Measurements from ENCODE around the gene SEMA3G.

Gene SEMA3G

DNA sequence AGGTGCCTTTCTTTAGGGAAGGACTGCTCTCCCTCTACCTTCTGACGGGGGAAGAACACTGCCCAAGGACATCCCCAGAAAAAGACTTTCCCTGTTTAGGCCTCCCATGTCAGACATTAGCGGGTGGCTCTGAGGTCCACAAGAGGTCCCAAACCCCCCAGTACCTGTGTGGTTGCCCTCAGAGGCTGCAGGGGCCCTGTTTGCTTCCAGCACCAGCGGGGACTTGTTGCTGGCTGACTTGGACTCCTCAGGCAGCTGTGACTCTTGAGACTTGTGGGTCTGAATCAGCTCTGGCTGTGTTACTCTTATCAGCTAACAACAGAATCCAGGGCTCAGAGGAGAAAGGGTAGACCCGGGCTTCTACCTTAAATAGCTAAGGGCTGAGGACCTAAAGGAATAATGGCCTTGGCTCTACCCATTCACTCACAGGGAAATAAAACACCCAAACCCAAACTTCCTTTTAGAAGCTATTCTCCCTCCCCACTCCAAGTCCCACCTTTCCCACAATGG, 39.2 kb downstream of the SEMA3G start:
- H3K27ac ChIP-seq (ENCODE audit: low read length), result no peak overlapping the region
- H3K9me3 ChIP-seq (ENCODE audit: insufficient read depth, low read length, severe bottlenecking), result no peaks in the 10 kb centered on the region
- DNase-seq, result no peak
- H3K9ac ChIP-seq (ENCODE audit: low read depth, low read length), result no peak overlapping the region
- H3K4me2 ChIP-seq (ENCODE audit: insufficient read depth, low read length), result no peak overlapping the region
- H3K4me1 ChIP-seq (ENCODE audit: insufficient read depth, low read length), result peaks cover 29% of the 10 kb centered on the region
- H3K27me3 ChIP-seq (ENCODE audit: insufficient read depth, low read length, poor library complexity), result no peaks in the 10 kb centered on the region
- peaks cover 46% of the 10 kb centered on the region for H4K20me1 ChIP-seq (ENCODE audit: insufficient read depth, low read length)
- H2AFZ ChIP-seq (ENCODE audit: low read depth, low read length), result no peak overlapping the region
- no peak for TF ChIP-seq EZH2 (IDR thresholded peaks at IDR 0.05; ENCODE audit: borderline replicate concordance, low read depth, low read length, severe bottlenecking)
- TF ChIP-seq, protein P1, sequence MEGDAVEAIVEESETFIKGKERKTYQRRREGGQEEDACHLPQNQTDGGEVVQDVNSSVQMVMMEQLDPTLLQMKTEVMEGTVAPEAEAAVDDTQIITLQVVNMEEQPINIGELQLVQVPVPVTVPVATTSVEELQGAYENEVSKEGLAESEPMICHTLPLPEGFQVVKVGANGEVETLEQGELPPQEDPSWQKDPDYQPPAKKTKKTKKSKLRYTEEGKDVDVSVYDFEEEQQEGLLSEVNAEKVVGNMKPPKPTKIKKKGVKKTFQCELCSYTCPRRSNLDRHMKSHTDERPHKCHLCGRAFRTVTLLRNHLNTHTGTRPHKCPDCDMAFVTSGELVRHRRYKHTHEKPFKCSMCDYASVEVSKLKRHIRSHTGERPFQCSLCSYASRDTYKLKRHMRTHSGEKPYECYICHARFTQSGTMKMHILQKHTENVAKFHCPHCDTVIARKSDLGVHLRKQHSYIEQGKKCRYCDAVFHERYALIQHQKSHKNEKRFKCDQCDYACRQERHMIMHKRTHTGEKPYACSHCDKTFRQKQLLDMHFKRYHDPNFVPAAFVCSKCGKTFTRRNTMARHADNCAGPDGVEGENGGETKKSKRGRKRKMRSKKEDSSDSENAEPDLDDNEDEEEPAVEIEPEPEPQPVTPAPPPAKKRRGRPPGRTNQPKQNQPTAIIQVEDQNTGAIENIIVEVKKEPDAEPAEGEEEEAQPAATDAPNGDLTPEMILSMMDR (IDR thresholded peaks at IDR 0.05; ENCODE audit: borderline replicate concordance, extremely low read depth, low read length, poor library complexity, severe bottlenecking), result no peak
- peaks cover 34% of the 10 kb centered on the region for H3K79me2 ChIP-seq (ENCODE audit: insufficient read depth, low read length)
- no peak overlapping the region for H3K4me3 ChIP-seq (ENCODE audit: low read depth in 1 of 2, low read length in 2 of 2)
- H3K36me3 ChIP-seq (ENCODE audit: insufficient read depth, low read length), result peaks cover 85% of the 10 kb centered on the region
- no peak for ATAC-seq (ENCODE audit: insufficient read depth, low read depth)

GRCh38 chr3:52405066-52405465, 39.8 kb downstream of the SEMA3G start:
- Histone ChIP-seq H3K4me3 (ENCODE audit: low read depth in 1 of 2, low read length in 2 of 2) (no peak overlapping the region), H3K36me3 (ENCODE audit: insufficient read depth, low read length) (peaks cover 91% of the 10 kb centered on the region), H3K79me2 (ENCODE audit: insufficient read depth, low read length) (peaks cover 31% of the 10 kb centered on the region), H3K4me1 (ENCODE audit: insufficient read depth, low read length) (peaks cover 29% of the 10 kb centered on the region), H4K20me1 (ENCODE audit: insufficient read depth, low read length) (peaks cover 50% of the 10 kb centered on the region), H3K27me3 (ENCODE audit: insufficient read depth, low read length, poor library complexity) (no peaks in the 10 kb centered on the region), H3K9me3 (ENCODE audit: insufficient read depth, low read length, severe bottlenecking) (no peaks in the 10 kb centered on the region), H3K27ac (ENCODE audit: low read length) (no peak overlapping the region), H3K4me2 (ENCODE audit: insufficient read depth, low read length) (no peak overlapping the region), H2AFZ (ENCODE audit: low read depth, low read length) (no peak overlapping the region), H3K9ac (ENCODE audit: low read depth, low read length) (no peak overlapping the region; the same call in 1 of the 2 replicates)
- TF ChIP-seq, protein P1 (IDR thresholded peaks at IDR 0.05; ENCODE audit: borderline replicate concordance, extremely low read depth, low read length, poor library complexity, severe bottlenecking), result no peak
- TF ChIP-seq EZH2 (IDR thresholded peaks at IDR 0.05; ENCODE audit: borderline replicate concordance, low read depth, low read length, severe bottlenecking), result no peak
- DNase-seq, result no peak
- ATAC-seq (ENCODE audit: insufficient read depth, low read depth), result no peak

DNA sequence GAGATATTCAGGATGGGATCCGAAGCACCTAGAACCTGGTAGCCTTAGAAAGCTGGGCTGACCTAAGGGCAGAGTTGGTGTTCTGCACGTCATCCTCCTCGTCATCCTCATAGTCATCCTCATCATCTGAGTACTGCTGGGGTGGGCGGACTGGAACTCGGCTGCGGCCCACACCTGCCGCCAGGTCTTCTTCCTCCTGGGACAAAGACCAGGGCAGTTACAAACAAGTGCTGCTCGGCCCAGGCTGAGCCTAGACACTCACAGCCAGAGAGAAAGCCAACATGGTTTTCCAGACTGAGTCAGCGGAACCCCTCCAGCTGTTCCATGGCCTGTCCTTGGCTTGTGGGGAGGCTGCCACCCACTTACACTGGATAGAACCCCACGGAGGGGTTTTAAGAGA, 40.5 kb downstream of the SEMA3G start:
- no peak overlapping the region for H3K4me2 ChIP-seq (ENCODE audit: insufficient read depth, low read length)
- H3K9ac ChIP-seq (ENCODE audit: low read depth, low read length), result no peak overlapping the region
- no peaks in the 10 kb centered on the region for H3K9me3 ChIP-seq (ENCODE audit: insufficient read depth, low read length, severe bottlenecking)
- H2AFZ ChIP-seq (ENCODE audit: low read depth, low read length), result no peak overlapping the region
- ATAC-seq (ENCODE audit: insufficient read depth, low read depth) (no peak), DNase-seq (no peak)
- H3K4me3 ChIP-seq (ENCODE audit: low read depth in 1 of 2, low read length in 2 of 2), result no peak overlapping the region
- H3K27ac ChIP-seq (ENCODE audit: low read length), result no peak overlapping the region
- no peaks in the 10 kb centered on the region for H3K27me3 ChIP-seq (ENCODE audit: insufficient read depth, low read length, poor library complexity)
- peaks cover 92% of the 10 kb centered on the region for H3K36me3 ChIP-seq (ENCODE audit: insufficient read depth, low read length)
- H3K79me2 ChIP-seq (ENCODE audit: insufficient read depth, low read length), result peaks cover 28% of the 10 kb centered on the region
- TF ChIP-seq, protein P1 (IDR thresholded peaks at IDR 0.05; ENCODE audit: borderline replicate concordance, extremely low read depth, low read length, poor library complexity, severe bottlenecking), result no peak
- no peak for TF ChIP-seq EZH2 (IDR thresholded peaks at IDR 0.05; ENCODE audit: borderline replicate concordance, low read depth, low read length, severe bottlenecking)
- peaks cover 29% of the 10 kb centered on the region for H3K4me1 ChIP-seq (ENCODE audit: insufficient read depth, low read length)
- H4K20me1 ChIP-seq (ENCODE audit: insufficient read depth, low read length), result peaks cover 49% of the 10 kb centered on the region
